ENCODE data around the gene PLOD2. TPM values are rescaled to one million over a fixed set of nuclear protein-coding genes. Genes with fewer than 3 reads are reported as not detected.

PLOD2 gene
- total RNA-seq, 2 experiments from 2014 or later = not detected

GRCh38 chr3:146154995-146155394, 6.0 kb downstream of the PLOD2 start:
- no peak overlapping the region for H3K4me2 ChIP-seq (ENCODE audit: low read length)
- H3K9me3 ChIP-seq (ENCODE audit: low read length) = no peaks in the 10 kb centered on the region
- H3K9me2 ChIP-seq (ENCODE audit: insufficient read depth, low read length) = no peaks in the 10 kb centered on the region
- H4K20me1 ChIP-seq (ENCODE audit: insufficient read depth, low read length) = no peaks in the 10 kb centered on the region
- DNase-seq (ENCODE audit: low spot score) = no peak
- no peaks in the 10 kb centered on the region for H3K79me2 ChIP-seq (ENCODE audit: insufficient read depth, low read depth, low read length)
- intact Hi-C loops (cut with micrococcal nuclease; ENCODE audit: unreplicated experiment) = no loop called here
- CTCF ChIA-PET (ENCODE audit: unreplicated experiment) = no interaction called here
- no peak overlapping the region for H3K27ac ChIP-seq (ENCODE audit: low read depth, low read length, poor library complexity, severe bottlenecking)
- H3K36me3 ChIP-seq (ENCODE audit: insufficient read depth, low read length) = no peaks in the 10 kb centered on the region
- no peak overlapping the region for H3K4me3 ChIP-seq (ENCODE audit: low read depth, low read length, poor library complexity, severe bottlenecking)
- no peaks in the 10 kb centered on the region for H3K4me1 ChIP-seq (ENCODE audit: insufficient read depth, low read length, poor library complexity, severe bottlenecking)
- no TSS peak for BruUV-seq (replicated peaks)
- no peak for TF ChIP-seq EZH2phosphoT487 (IDR thresholded peaks at IDR 0.05; ENCODE audit: borderline replicate concordance, low read depth, low read length)
- TF ChIP-seq, protein P1, sequence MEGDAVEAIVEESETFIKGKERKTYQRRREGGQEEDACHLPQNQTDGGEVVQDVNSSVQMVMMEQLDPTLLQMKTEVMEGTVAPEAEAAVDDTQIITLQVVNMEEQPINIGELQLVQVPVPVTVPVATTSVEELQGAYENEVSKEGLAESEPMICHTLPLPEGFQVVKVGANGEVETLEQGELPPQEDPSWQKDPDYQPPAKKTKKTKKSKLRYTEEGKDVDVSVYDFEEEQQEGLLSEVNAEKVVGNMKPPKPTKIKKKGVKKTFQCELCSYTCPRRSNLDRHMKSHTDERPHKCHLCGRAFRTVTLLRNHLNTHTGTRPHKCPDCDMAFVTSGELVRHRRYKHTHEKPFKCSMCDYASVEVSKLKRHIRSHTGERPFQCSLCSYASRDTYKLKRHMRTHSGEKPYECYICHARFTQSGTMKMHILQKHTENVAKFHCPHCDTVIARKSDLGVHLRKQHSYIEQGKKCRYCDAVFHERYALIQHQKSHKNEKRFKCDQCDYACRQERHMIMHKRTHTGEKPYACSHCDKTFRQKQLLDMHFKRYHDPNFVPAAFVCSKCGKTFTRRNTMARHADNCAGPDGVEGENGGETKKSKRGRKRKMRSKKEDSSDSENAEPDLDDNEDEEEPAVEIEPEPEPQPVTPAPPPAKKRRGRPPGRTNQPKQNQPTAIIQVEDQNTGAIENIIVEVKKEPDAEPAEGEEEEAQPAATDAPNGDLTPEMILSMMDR (conservative IDR thresholded peaks at IDR 0.05; ENCODE audit: low read length) = no peak
- no peak overlapping the region for H2AFZ ChIP-seq (ENCODE audit: low read length)
- POLR2A ChIA-PET = interaction anchor here (0.7 to 2.0 kb wide), 3 partner anchors 11 to 1370 kb away, joined by 3 to 8 read pairs (median 3); no protein-coding TSS in a partner anchor

DNA sequence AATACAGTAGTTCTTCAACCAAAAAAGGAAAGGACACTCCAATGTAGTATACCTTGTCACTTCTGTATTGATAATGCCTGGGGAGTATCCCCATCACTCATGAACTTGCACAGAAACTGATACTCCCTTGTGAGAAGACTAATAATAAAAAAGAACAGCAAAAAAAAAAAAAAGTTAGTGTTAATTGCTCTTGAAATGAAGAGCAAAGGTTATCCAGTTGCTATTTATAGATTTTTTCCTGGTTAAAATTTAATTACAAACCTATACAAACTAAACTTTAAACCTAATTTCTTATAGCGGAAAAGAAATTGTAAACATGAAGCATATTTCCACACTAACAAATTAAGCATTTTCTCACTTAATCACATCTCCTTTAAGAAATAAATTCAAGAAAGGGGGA, 6.7 kb downstream of the PLOD2 start:
- Histone ChIP-seq H3K9me2 (ENCODE audit: insufficient read depth, low read length) (no peaks in the 10 kb centered on the region), H3K79me2 (ENCODE audit: insufficient read depth, low read depth, low read length) (no peaks in the 10 kb centered on the region), H3K4me1 (ENCODE audit: insufficient read depth, low read length, poor library complexity, severe bottlenecking) (no peaks in the 10 kb centered on the region), H4K20me1 (ENCODE audit: insufficient read depth, low read length) (no peaks in the 10 kb centered on the region), H3K9me3 (ENCODE audit: low read length) (no peaks in the 10 kb centered on the region), H3K4me3 (ENCODE audit: low read depth, low read length, poor library complexity, severe bottlenecking) (no peak overlapping the region), H3K4me2 (ENCODE audit: low read length) (no peak overlapping the region), H2AFZ (ENCODE audit: low read length) (no peak overlapping the region), H3K27ac (ENCODE audit: low read depth, low read length, poor library complexity, severe bottlenecking) (no peak overlapping the region), H3K36me3 (ENCODE audit: insufficient read depth, low read length) (no peaks in the 10 kb centered on the region)
- intact Hi-C loops (cut with micrococcal nuclease; ENCODE audit: unreplicated experiment) = no loop called here
- POLR2A ChIA-PET = no interaction called here
- CTCF ChIA-PET (ENCODE audit: unreplicated experiment) = no interaction called here
- TF ChIP-seq, protein P1 (conservative IDR thresholded peaks at IDR 0.05; ENCODE audit: low read length) = no peak
- TF ChIP-seq EZH2phosphoT487 (IDR thresholded peaks at IDR 0.05; ENCODE audit: borderline replicate concordance, low read depth, low read length) = no peak
- no peak for DNase-seq (ENCODE audit: low spot score)
- BruUV-seq (replicated peaks) = no TSS peak

- TF ChIP-seq, protein P1 (conservative IDR thresholded peaks at IDR 0.05; ENCODE audit: low read length) = no peak
- no peak for TF ChIP-seq EZH2phosphoT487 (IDR thresholded peaks at IDR 0.05; ENCODE audit: borderline replicate concordance, low read depth, low read length)
- Histone ChIP-seq H3K4me1 (ENCODE audit: insufficient read depth, low read length, poor library complexity, severe bottlenecking) (no peaks in the 10 kb centered on the region), H3K4me2 (ENCODE audit: low read length) (no peak overlapping the region), H4K20me1 (ENCODE audit: insufficient read depth, low read length) (no peaks in the 10 kb centered on the region), H2AFZ (ENCODE audit: low read length) (no peak overlapping the region), H3K27ac (ENCODE audit: low read depth, low read length, poor library complexity, severe bottlenecking) (no peak overlapping the region), H3K9me2 (ENCODE audit: insufficient read depth, low read length) (no peaks in the 10 kb centered on the region), H3K9me3 (ENCODE audit: low read length) (no peaks in the 10 kb centered on the region), H3K4me3 (ENCODE audit: low read depth, low read length, poor library complexity, severe bottlenecking) (no peak overlapping the region), H3K79me2 (ENCODE audit: insufficient read depth, low read depth, low read length) (no peaks in the 10 kb centered on the region), H3K36me3 (ENCODE audit: insufficient read depth, low read length) (no peaks in the 10 kb centered on the region)
- POLR2A ChIA-PET = interaction anchor here (1.0 kb wide), 1 partner anchor 35 kb away, joined by 3 read pairs; no protein-coding TSS in a partner anchor
- CTCF ChIA-PET (ENCODE audit: unreplicated experiment) = no interaction called here
- intact Hi-C loops (cut with micrococcal nuclease; ENCODE audit: unreplicated experiment) = no loop called here
- no TSS peak for BruUV-seq (replicated peaks)
- no peak for DNase-seq (ENCODE audit: low spot score)
Observed at GRCh38 chr3:146153429-146153828, 7.6 kb downstream of the PLOD2 start.

Data from OCI-LY7 (cell line).